Fibroblast of skin of left quadriceps (primary cell): ENCODE measurements around the gene ZGPAT.

Source experiments
- DNase-seq, 2 experiments: peaks; one replicate each; pipeline ENCODE4 v3.0.0-alpha.2; 2013; ENCODE audit warnings: low read depth in 2 of 2

ZGPAT gene

DNA sequence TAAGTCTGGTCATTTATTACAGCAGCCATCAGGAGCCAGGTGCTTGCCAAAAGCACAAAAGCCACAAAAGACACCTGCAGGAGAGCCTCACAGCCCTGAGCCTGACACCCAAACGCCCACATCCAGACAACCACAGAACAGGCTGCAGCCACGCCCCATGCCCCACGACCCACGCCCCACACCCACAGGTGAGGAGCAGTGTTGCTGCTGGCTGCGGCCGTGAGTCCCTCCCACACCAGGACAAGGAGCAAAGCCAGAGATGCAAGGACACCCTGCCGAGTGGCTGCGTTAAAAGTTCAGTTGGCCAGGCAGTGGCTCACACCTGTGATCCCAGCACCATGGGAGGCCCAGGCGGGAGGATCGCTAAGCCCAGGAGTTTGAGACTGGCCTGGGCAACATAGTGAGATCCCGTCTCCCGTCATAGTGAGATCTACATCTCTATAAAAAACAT lies 74.7 kb downstream of the ZGPAT start:
- no peak for DNase-seq

DNA sequence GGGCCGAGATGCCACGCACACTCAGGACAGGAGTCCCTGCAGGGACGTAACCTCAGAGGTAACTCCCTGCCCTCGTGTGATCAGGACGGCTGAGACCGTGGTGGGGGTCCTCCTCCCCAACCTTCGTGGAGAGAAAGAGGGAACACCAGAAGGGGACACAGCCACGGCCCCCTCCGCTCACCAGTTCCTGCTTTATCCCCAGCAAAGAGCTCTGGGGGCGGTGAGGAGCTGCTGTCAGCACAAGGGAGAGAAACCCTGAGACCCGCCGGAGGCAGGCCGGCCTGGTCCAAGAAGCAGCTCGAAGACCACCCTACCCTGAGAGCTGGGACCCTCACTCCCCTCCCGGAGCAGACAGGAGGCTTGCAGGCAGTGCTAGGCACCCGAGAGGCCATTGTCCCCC lies 76.1 kb downstream of the ZGPAT start:
- no peak for DNase-seq

DNA sequence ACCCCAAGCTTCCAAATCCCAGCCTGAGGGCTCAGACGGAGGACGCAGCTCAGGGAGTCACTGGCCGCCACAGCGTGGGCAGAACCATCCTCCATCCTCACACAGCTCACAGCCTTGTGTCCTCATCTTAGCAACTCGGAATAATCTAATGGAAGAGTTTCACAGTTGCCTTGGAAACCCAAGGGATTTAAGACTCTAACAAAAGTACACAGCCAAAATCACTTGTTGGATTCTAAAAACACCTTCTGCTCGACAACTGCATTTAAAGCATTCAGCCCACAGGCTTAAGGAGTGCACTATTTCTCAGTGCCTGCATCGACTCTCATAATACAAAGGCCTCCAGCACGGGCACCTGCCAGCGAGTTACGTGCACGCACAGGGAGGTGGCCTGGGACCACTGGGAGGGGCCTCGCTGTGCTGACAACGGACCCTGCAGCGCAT lies 77.9 kb downstream of the ZGPAT start:
- no peak for DNase-seq
